ENCODE data around the gene CPM. TPM values are rescaled to one million over a fixed set of nuclear protein-coding genes. Genes with fewer than 3 reads are reported as not detected.

Gene CPM
- total and polyA plus RNA-seq, 4 donors: 14.2 to 65.0 (median 24.0) TPM

DNA sequence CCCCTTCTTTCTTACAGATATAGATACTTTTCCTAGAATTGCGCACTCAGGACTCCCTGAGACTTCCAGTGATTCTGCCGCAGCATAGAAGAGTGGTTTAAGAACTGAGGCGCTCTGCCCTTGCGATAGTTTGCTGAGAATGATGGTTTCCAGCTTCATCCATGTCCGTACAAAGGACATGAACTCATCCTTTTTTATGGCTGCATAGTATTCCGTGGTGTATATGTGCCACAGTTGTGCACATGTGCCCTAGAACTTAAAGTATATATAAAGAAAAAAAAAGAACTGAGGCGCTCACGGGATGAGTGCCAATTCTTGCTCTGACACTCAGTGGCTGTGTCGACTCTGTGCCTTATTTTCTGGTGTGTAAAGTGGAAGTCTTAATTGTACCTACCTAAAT is 1.4 kb upstream of the CPM start (continued):
- no peak for TF ChIP-seq FOXA1 (IDR thresholded peaks at IDR 0.05)
- no peak for TF ChIP-seq RAD21 (IDR thresholded peaks at IDR 0.05)
- TF ChIP-seq RXRA (IDR thresholded peaks at IDR 0.05): no peak

DNA sequence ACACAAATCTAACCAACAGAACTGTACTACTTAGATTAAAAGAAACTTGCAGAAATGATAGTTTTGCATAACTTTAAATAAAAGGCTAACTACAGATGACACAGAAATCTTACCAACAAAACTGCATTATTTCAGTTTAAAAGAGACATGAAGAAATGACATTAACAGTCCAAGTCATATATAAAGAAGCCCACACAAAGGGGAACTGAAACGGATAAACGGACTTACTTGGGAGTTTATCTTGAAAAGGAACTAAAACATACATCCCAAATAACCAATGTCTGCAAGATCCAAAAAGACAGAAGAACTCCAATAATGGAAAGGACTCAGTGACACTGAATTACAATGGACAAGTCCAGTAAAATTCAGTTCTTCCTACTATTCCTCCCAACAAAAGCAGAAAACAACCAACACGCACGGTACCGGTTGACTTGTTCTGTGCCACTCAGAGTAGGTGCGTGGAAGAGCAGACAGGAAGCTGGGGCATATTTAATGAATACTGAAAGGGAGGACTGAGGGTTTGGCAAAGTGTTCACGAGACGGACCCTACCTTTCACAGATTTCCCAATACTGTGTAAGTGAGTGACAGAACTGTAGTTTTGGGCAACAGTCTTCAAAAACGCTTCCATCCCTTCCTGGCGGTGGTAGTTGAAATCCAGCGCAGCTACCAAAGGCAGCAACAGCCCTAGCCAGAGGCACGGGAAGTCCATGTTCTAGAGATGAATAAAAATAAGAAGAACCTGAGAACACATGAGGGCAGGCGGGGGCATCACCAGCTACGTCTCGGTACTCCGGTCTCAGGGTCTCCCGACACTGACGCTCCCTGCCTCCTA is 627 bp downstream of the CPM start:
- peak overlapping the region; percentile 68 to 94 (median 85) for H3K4me3 ChIP-seq (ENCODE audit: low read depth in 1 of 3, low read length in 3 of 3)
- H3K9ac ChIP-seq (ENCODE audit: low read depth in 1 of 2, low read length in 2 of 2): peak overlapping the region; percentile 34 to 73
- DNase-seq (ENCODE audit: low spot score): no peak

DNA sequence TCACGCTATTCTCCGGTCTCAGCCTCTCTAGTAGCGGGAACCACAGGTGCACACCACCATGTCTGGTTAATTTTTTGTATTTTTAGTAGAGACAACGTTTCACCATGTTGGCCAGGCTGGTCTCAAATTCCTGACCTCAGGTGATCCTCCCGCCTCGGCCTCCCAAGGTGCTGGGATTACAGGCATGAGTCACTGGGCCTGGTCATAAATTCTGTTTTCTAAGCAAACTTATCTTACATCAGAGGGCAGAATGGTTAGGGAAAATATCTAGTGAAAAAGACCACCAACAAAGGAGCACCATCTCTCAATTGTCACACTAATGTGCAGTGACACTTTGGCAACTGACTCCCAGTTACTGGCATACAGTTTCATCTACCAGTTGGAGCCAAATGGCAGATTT is 2.8 kb downstream of the CPM start:
- Histone ChIP-seq H3K9ac (ENCODE audit: low read depth in 1 of 2, low read length in 2 of 2) (no peak overlapping the region), H3K27me3 (ENCODE audit: control insufficient read depth in 4 of 4, insufficient read depth in 4 of 4, low read length in 3 of 4) (no peaks in the 10 kb centered on the region), H3K4me1 (ENCODE audit: control insufficient read depth in 4 of 4, insufficient read depth in 4 of 4, low read length in 3 of 4) (peaks cover 0 to 9% (median 6%) of the 10 kb centered on the region in 4 donors), H3K4me3 (ENCODE audit: low read depth in 1 of 3, low read length in 3 of 3) (no peak overlapping the region), H3K27ac (ENCODE audit: low read depth in 1 of 2, low read length in 2 of 2) (no peak overlapping the region), H3K36me3 (ENCODE audit: control insufficient read depth in 4 of 4, insufficient read depth in 3 of 4, low read depth in 1 of 4, low read length in 3 of 4) (no peaks in the 10 kb centered on the region), H3K9me3 (ENCODE audit: control insufficient read depth in 4 of 4, low read length in 3 of 4) (no peaks in the 10 kb centered on the region)
- WGBS: 88% methylated on average over 6 of the region's 6 CpGs
- no peak for DNase-seq (ENCODE audit: low spot score)
- TF ChIP-seq TAF1 (conservative IDR thresholded peaks at IDR 0.05): no peak
- no peak for TF ChIP-seq HNF4A (conservative IDR thresholded peaks at IDR 0.05)
- TF ChIP-seq RXRA (IDR thresholded peaks at IDR 0.05): no peak
- no peak for TF ChIP-seq EGR1 (IDR thresholded peaks at IDR 0.05; ENCODE audit: low read depth in 2 of 2)
- no peak for TF ChIP-seq RAD21 (IDR thresholded peaks at IDR 0.05)
- TF ChIP-seq, protein P1, sequence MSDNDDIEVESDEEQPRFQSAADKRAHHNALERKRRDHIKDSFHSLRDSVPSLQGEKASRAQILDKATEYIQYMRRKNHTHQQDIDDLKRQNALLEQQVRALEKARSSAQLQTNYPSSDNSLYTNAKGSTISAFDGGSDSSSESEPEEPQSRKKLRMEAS (IDR thresholded peaks at IDR 0.05): no peak
- no peak for TF ChIP-seq FOXA2 (IDR thresholded peaks at IDR 0.05)
- TF ChIP-seq, protein P2, sequence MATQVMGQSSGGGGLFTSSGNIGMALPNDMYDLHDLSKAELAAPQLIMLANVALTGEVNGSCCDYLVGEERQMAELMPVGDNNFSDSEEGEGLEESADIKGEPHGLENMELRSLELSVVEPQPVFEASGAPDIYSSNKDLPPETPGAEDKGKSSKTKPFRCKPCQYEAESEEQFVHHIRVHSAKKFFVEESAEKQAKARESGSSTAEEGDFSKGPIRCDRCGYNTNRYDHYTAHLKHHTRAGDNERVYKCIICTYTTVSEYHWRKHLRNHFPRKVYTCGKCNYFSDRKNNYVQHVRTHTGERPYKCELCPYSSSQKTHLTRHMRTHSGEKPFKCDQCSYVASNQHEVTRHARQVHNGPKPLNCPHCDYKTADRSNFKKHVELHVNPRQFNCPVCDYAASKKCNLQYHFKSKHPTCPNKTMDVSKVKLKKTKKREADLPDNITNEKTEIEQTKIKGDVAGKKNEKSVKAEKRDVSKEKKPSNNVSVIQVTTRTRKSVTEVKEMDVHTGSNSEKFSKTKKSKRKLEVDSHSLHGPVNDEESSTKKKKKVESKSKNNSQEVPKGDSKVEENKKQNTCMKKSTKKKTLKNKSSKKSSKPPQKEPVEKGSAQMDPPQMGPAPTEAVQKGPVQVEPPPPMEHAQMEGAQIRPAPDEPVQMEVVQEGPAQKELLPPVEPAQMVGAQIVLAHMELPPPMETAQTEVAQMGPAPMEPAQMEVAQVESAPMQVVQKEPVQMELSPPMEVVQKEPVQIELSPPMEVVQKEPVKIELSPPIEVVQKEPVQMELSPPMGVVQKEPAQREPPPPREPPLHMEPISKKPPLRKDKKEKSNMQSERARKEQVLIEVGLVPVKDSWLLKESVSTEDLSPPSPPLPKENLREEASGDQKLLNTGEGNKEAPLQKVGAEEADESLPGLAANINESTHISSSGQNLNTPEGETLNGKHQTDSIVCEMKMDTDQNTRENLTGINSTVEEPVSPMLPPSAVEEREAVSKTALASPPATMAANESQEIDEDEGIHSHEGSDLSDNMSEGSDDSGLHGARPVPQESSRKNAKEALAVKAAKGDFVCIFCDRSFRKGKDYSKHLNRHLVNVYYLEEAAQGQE (IDR thresholded peaks at IDR 0.05): no peak
- TF ChIP-seq, protein P3, sequence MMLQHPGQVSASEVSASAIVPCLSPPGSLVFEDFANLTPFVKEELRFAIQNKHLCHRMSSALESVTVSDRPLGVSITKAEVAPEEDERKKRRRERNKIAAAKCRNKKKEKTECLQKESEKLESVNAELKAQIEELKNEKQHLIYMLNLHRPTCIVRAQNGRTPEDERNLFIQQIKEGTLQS (IDR thresholded peaks at IDR 0.05): no peak

More for the DNA sequence above, 627 bp downstream of the CPM start:
- WGBS: 1% methylated on average over 18 of the region's 18 CpGs
- Histone ChIP-seq H3K4me1 (ENCODE audit: control insufficient read depth in 4 of 4, insufficient read depth in 4 of 4, low read length in 3 of 4) (peaks cover 0 to 12% (median 6%) of the 10 kb centered on the region in 4 donors), H3K27me3 (ENCODE audit: control insufficient read depth in 4 of 4, insufficient read depth in 4 of 4, low read length in 3 of 4) (no peaks in the 10 kb centered on the region), H3K36me3 (ENCODE audit: control insufficient read depth in 4 of 4, insufficient read depth in 3 of 4, low read depth in 1 of 4, low read length in 3 of 4) (no peaks in the 10 kb centered on the region), H3K9me3 (ENCODE audit: control insufficient read depth in 4 of 4, low read length in 3 of 4) (no peaks in the 10 kb centered on the region), H3K27ac (ENCODE audit: low read depth in 1 of 2, low read length in 2 of 2) (peak overlapping the region; percentile 49 to 87)
- TF ChIP-seq NR2F2 (IDR thresholded peaks at IDR 0.05) (no peak), JUND (IDR thresholded peaks at IDR 0.05) (no peak), FOXA2 (IDR thresholded peaks at IDR 0.05) (no peak), FOXA1 (IDR thresholded peaks at IDR 0.05) (no peak), RAD21 (IDR thresholded peaks at IDR 0.05) (peak; percentile 20 to 31), SP1 (IDR thresholded peaks at IDR 0.05) (peak; percentile 7), TAF1 (conservative IDR thresholded peaks at IDR 0.05) (peak; percentile 42)
- TF ChIP-seq, protein P4, sequence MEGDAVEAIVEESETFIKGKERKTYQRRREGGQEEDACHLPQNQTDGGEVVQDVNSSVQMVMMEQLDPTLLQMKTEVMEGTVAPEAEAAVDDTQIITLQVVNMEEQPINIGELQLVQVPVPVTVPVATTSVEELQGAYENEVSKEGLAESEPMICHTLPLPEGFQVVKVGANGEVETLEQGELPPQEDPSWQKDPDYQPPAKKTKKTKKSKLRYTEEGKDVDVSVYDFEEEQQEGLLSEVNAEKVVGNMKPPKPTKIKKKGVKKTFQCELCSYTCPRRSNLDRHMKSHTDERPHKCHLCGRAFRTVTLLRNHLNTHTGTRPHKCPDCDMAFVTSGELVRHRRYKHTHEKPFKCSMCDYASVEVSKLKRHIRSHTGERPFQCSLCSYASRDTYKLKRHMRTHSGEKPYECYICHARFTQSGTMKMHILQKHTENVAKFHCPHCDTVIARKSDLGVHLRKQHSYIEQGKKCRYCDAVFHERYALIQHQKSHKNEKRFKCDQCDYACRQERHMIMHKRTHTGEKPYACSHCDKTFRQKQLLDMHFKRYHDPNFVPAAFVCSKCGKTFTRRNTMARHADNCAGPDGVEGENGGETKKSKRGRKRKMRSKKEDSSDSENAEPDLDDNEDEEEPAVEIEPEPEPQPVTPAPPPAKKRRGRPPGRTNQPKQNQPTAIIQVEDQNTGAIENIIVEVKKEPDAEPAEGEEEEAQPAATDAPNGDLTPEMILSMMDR (IDR thresholded peaks at IDR 0.05; ENCODE audit: low read depth, low read length, missing input control): no peak
- TF ChIP-seq, protein P1 (IDR thresholded peaks at IDR 0.05): no peak
- TF ChIP-seq, protein P2 (IDR thresholded peaks at IDR 0.05): no peak
- TF ChIP-seq, protein P3 (IDR thresholded peaks at IDR 0.05): no peak
